ENCODE results near the gene IGSF21. TPM values are rescaled to one million over a fixed set of nuclear protein-coding genes. Genes with fewer than 3 reads are reported as not detected.

The IGSF21 gene
- total and polyA plus RNA-seq, 2 of the 4 experiments (the other 2 are of a cell fraction), result not detected

GRCh38 chr1:18090636-18091035 is 17.0 kb upstream of the IGSF21 start:
- Histone ChIP-seq H4K20me1 (ENCODE audit: insufficient read depth, low read length) (no peaks in the 10 kb centered on the region), H2BK15ac (ENCODE audit: low read depth, low read length) (no peak overlapping the region), H2AFZ (replicated peaks; ENCODE audit: low read length, poor library complexity) (no peak overlapping the region), H3K4me3 (ENCODE audit: insufficient read depth, low read depth, low read length) (no peak overlapping the region), H2AK9ac (replicated peaks; ENCODE audit: low read depth, low read length, poor library complexity) (no peak overlapping the region), H2BK20ac (ENCODE audit: low read depth, low read length) (no peak overlapping the region), H2AK5ac (ENCODE audit: low read depth, low read length) (no peak overlapping the region), H3K18ac (ENCODE audit: low read depth, low read length) (no peak overlapping the region), H3K9me3 (ENCODE audit: control insufficient read depth, insufficient read depth, low read length) (no peaks in the 10 kb centered on the region), H3K4me1 (ENCODE audit: control insufficient read depth, insufficient read depth, low read length) (no peaks in the 10 kb centered on the region), H3K4ac (ENCODE audit: low read depth, low read length) (no peak overlapping the region), H3K27ac (ENCODE audit: insufficient read depth, low read length) (no peak overlapping the region), H4K8ac (ENCODE audit: low read depth in 2 of 2, low read length in 2 of 2) (no peak overlapping the region), H3K36me3 (ENCODE audit: control insufficient read depth, insufficient read depth, low read length) (no peaks in the 10 kb centered on the region), H4K91ac (ENCODE audit: insufficient read depth, low read depth, low read length) (no peak overlapping the region), H2BK120ac (ENCODE audit: low read depth, low read length) (no peak overlapping the region), H3K4me2 (ENCODE audit: low read depth, low read length) (no peak overlapping the region), H3K14ac (replicated peaks; ENCODE audit: low read depth, low read length) (no peak overlapping the region), H4K5ac (ENCODE audit: low read depth, low read length) (no peak overlapping the region), H3K9ac (ENCODE audit: low read depth, low read length) (no peak overlapping the region), H3K79me1 (ENCODE audit: low read depth in 1 of 2, low read length in 2 of 2) (no peaks in the 10 kb centered on the region), H3K23ac (ENCODE audit: low read depth, low read length) (no peak overlapping the region), H2BK5ac (ENCODE audit: low read depth, low read length, poor library complexity, severe bottlenecking) (no peak overlapping the region), H3K9me1 (ENCODE audit: insufficient read depth, low read length) (no peaks in the 10 kb centered on the region), H3K56ac (ENCODE audit: extremely low read depth, insufficient read depth, low read length) (no peak overlapping the region), H3K27me3 (ENCODE audit: control insufficient read depth, insufficient read depth, low read length) (no peaks in the 10 kb centered on the region)
- ATAC-seq (ENCODE audit: low read depth) (no peak), DNase-seq (no peak)
- BruUV-seq (replicated peaks), result no TSS peak
- intact Hi-C loops (cut with micrococcal nuclease) (no loop called here), dilution Hi-C loops (cut with HindIII; ENCODE audit: low sequenced_read_pairs, unreplicated experiment) (no loop called here), in situ Hi-C loops (cut with MboI; ENCODE audit: low sequenced_read_pairs) (no loop called here)
- ChIA-PET POLR2A (ENCODE audit: unreplicated experiment) (no interaction called here), CTCF (no interaction called here)
- TF ChIP-seq BHLHE40 (IDR thresholded peaks at IDR 0.05; ENCODE audit: low read depth, low read length) (no peak), NFE2L2 (IDR thresholded peaks at IDR 0.05; ENCODE audit: low read depth, low read length) (no peak), MXI1 (IDR thresholded peaks at IDR 0.05; ENCODE audit: borderline replicate concordance, low read depth, low read length) (no peak), MAFK (IDR thresholded peaks at IDR 0.05; ENCODE audit: low read depth, low read length) (no peak), USF2 (IDR thresholded peaks at IDR 0.05; ENCODE audit: low read depth, low read length) (no peak), POLR2A (IDR thresholded peaks at IDR 0.05; ENCODE audit: low read depth, low read length) (no peak), SMC3 (IDR thresholded peaks at IDR 0.05; ENCODE audit: low read depth, low read length) (no peak), CHD1 (IDR thresholded peaks at IDR 0.05; ENCODE audit: low read depth, low read length) (no peak), CTCF (conservative IDR thresholded peaks at IDR 0.05; ENCODE audit: low read depth, low read length) (no peak), ELK1 (IDR thresholded peaks at IDR 0.05; ENCODE audit: borderline replicate concordance, low read depth, low read length) (no peak)
- WGBS, 2 experiments (ENCODE audit: extremely low coverage in 2 of 2, insufficient read length in 1 of 2), result 0% methylated on average over 3 of the region's 8 CpGs; no CpG with 5 or more reads in 1 of the 2 experiments

All from IMR-90 (cell line).